Lower lobe of right lung (tissue), 2 donors: ENCODE results near the gene DLGAP1. TPM values are rescaled to one million over a fixed set of nuclear protein-coding genes. Genes with fewer than 3 reads are reported as not detected.

ENCODE experiments used
- ATAC-seq, 2 donors: fragments of 200-7000 bp; cut with Tn5 transposase; one replicate each; pipeline ENCODE4 v1.9.1; 2020 to 2022; ENCODE audit warnings: mild to moderate bottlenecking in 2 of 2, moderate library complexity in 2 of 2
- DNase-seq: peaks from one replicate; pipeline ENCODE4 v3.0.0-alpha.2; 2020
- H3K27ac ChIP-seq: fragments of 200-600 bp; one replicate; pipeline ENCODE4 v1.8.0; 2022
- H3K27me3 ChIP-seq: fragments of 200-600 bp; one replicate; pipeline ENCODE4 v1.8.0; 2022; ENCODE audit warnings: low read depth
- H3K36me3 ChIP-seq: fragments of 200-600 bp; one replicate; pipeline ENCODE4 v1.8.0; 2022; ENCODE audit warnings: mild to moderate bottlenecking
- H3K4me1 ChIP-seq: fragments of 200-600 bp; one replicate; pipeline ENCODE4 v1.8.0; 2022
- H3K4me3 ChIP-seq: fragments of 200-600 bp; one replicate; pipeline ENCODE4 v1.8.0; 2022; ENCODE audit warnings: mild to moderate bottlenecking
- H3K9me3 ChIP-seq: fragments of 200-600 bp; one replicate; pipeline ENCODE4 v1.8.0; 2022
- intact Hi-C: fragments of 100-400 bp; cut with DNase I; formaldehyde crosslinking; loops from one replicate; pipeline ENCODE4 v1.11.0; 2022
- total RNA-seq: library from RNA; stranded (reverse); fragmentation: NEBNext Ultra II Directional; extraction: Animal tissue kit (Norgen Biotek cat#: 25700); gene quantifications from one replicate; pipeline ENCODE4 v1.2.1, GENCODE V29; 2021
- TF ChIP-seq, protein P1 (sequence below): fragments of 200-600 bp; IDR thresholded peaks from one replicate; pipeline ENCODE4 v1.8.0; 2022; ENCODE audit warnings: antibody characterized with exemption, mild to moderate bottlenecking
- donor health status: DM: no; HTN: yes; CAD: no; lungs with severe emphysema.

The DLGAP1 gene
- total RNA-seq, 1 donor from 2014 or later: 3.8 TPM

DNA sequence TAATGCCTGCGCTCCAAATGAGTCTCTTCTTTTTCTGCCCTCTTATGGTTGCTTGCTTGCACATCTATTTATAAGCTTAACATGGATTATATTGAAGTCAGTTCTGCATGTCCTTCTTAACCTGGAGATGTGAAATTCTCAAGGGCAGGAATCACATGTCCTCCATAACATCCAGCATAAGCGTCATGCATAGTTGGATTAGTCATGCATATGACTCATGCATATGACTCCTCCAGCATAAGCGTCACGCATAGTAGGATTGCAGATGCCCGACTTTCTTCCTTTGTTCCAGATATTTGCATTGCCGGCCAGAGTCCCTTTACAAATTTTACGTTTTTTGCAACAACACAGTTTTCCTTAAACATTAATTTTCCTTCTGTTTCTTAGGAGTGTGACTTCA is 696.6 kb downstream of the DLGAP1 start:
- H3K27ac ChIP-seq: no peak overlapping the region
- no peaks in the 10 kb centered on the region for H3K27me3 ChIP-seq
- no peaks in the 10 kb centered on the region for H3K36me3 ChIP-seq
- intact Hi-C loops: no loop called here
- DNase-seq: no peak
- no peak for ATAC-seq
- no peaks in the 10 kb centered on the region for H3K4me1 ChIP-seq
- peaks cover 19% of the 10 kb centered on the region for H3K9me3 ChIP-seq
- TF ChIP-seq, protein P1, sequence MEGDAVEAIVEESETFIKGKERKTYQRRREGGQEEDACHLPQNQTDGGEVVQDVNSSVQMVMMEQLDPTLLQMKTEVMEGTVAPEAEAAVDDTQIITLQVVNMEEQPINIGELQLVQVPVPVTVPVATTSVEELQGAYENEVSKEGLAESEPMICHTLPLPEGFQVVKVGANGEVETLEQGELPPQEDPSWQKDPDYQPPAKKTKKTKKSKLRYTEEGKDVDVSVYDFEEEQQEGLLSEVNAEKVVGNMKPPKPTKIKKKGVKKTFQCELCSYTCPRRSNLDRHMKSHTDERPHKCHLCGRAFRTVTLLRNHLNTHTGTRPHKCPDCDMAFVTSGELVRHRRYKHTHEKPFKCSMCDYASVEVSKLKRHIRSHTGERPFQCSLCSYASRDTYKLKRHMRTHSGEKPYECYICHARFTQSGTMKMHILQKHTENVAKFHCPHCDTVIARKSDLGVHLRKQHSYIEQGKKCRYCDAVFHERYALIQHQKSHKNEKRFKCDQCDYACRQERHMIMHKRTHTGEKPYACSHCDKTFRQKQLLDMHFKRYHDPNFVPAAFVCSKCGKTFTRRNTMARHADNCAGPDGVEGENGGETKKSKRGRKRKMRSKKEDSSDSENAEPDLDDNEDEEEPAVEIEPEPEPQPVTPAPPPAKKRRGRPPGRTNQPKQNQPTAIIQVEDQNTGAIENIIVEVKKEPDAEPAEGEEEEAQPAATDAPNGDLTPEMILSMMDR: no peak
- H3K4me3 ChIP-seq: no peak overlapping the region

DNA sequence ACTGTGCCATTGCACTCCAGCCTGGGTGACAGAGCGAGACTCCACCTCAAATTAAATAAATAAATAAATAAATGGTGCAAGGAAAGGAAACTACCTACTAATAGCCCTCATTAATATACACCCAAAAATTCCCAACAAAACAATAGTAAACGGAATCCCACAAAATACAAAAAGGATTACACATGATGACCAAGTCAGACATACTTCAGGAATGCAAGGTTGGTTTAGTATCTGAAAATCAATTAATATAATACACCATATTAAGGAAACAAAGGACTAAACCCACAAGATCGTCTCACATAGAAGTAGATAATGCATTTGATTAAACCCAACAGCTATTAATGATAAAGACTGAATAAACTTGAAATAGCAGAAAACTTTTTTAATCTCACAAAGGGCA is 697.7 kb downstream of the DLGAP1 start:
- no peaks in the 10 kb centered on the region for H3K27me3 ChIP-seq
- no peak overlapping the region for H3K4me3 ChIP-seq
- no peaks in the 10 kb centered on the region for H3K4me1 ChIP-seq
- DNase-seq: no peak
- H3K36me3 ChIP-seq: no peaks in the 10 kb centered on the region
- no peak overlapping the region for H3K27ac ChIP-seq
- intact Hi-C loops: no loop called here
- no peak for ATAC-seq
- TF ChIP-seq, protein P1: no peak
- peaks cover 19% of the 10 kb centered on the region for H3K9me3 ChIP-seq

DNA sequence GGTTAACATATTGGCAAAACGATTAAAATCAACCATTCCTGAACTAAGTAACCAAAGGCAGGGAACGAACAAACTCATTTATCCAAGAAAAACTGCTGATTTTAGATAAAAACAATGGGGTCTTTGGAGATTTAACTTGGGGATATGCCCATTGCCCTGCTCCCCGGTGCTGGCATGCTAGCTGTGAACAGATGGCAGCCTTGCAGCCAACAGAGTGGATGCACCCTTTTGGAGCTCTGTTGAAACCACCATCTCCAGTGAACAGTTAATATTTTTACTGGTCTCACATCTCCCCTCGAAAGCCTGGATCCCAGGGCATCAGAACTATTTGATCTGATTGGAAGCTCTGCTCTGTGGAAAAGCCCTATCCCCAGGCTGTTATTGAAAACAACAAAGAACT is 702.0 kb downstream of the DLGAP1 start:
- Histone ChIP-seq H3K27ac (no peak overlapping the region), H3K27me3 (no peaks in the 10 kb centered on the region), H3K4me1 (no peaks in the 10 kb centered on the region), H3K9me3 (peaks cover 19% of the 10 kb centered on the region), H3K4me3 (no peak overlapping the region), H3K36me3 (no peaks in the 10 kb centered on the region)
- DNase-seq (no peak), ATAC-seq (no peak)
- intact Hi-C loops: no loop called here
- TF ChIP-seq, protein P1: no peak

DNA sequence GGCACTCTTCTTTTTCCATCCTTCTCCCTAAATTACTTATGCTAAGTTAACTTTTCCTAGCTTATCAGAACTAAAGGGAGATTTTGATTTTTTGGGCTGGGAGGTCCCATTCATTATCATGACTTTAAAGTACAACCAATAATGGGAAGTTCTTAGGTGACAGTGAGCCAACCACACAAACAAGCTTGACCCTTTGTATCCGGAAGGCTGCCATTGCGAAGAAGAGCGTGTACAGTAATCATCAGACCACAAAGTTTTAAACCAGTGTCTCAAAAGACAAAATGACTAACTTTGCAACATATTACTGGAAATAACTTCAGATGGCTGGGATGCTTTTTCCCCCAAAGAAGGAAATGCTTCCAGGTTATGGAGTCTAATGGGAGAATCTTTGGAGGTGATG is 707.0 kb downstream of the DLGAP1 start:
- no peak for DNase-seq
- ATAC-seq: peak in 1 of 2 donors; percentile 67
- Histone ChIP-seq H3K4me3 (no peak overlapping the region), H3K36me3 (no peaks in the 10 kb centered on the region), H3K27me3 (no peaks in the 10 kb centered on the region), H3K9me3 (no peaks in the 10 kb centered on the region), H3K4me1 (peaks cover 4% of the 10 kb centered on the region), H3K27ac (no peak overlapping the region)
- intact Hi-C loops: no loop called here
- TF ChIP-seq, protein P1: no peak

DNA sequence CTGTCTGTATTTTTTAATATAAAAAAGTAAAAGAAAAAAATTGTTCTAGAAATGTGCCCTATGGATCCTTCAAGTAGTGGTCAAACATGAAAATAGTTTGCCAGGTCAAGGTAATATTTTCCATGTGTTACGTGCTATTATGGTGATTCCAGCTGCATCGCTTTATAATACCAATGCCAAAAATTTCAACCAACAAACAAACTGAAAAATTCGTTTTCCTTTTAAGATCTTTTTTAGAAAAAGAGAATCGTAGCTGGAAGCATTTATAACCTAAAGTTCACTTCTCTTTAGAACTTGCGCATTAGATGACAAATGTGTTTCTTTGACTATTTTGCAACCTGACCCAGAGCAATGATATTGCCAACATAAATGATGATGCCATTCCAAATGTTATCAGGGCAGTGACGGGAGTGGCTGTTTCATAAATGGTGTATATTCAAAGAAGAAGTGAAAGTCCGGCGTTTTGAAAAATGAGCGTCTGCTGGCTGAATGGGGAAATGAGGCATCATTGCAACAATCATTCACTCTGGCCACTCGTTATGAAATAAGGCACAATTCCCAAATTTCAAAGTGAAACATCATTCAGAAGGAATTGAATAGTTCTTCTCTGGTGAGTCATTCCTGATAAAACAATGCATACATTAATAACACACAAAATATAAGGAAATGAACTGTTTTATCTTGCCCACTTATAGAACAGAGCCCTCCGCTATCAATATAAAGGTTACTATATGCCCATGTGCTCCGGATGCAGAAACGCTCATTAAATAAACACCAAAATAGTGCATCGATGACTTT is 707.7 kb downstream of the DLGAP1 start:
- Histone ChIP-seq H3K4me3 (no peak overlapping the region), H3K27me3 (no peaks in the 10 kb centered on the region), H3K27ac (peak overlapping the region; percentile 25), H3K9me3 (no peaks in the 10 kb centered on the region), H3K36me3 (no peaks in the 10 kb centered on the region), H3K4me1 (peaks cover 4% of the 10 kb centered on the region)
- DNase-seq: no peak
- TF ChIP-seq, protein P1: no peak
- peak; percentile 50 to 74 for ATAC-seq
- intact Hi-C loops: no loop called here
